ENCODE measurements around the gene HCN4.

- TF ChIP-seq, protein P1, sequence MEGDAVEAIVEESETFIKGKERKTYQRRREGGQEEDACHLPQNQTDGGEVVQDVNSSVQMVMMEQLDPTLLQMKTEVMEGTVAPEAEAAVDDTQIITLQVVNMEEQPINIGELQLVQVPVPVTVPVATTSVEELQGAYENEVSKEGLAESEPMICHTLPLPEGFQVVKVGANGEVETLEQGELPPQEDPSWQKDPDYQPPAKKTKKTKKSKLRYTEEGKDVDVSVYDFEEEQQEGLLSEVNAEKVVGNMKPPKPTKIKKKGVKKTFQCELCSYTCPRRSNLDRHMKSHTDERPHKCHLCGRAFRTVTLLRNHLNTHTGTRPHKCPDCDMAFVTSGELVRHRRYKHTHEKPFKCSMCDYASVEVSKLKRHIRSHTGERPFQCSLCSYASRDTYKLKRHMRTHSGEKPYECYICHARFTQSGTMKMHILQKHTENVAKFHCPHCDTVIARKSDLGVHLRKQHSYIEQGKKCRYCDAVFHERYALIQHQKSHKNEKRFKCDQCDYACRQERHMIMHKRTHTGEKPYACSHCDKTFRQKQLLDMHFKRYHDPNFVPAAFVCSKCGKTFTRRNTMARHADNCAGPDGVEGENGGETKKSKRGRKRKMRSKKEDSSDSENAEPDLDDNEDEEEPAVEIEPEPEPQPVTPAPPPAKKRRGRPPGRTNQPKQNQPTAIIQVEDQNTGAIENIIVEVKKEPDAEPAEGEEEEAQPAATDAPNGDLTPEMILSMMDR (conservative IDR thresholded peaks at IDR 0.05 in 1 of 2, IDR thresholded peaks at IDR 0.05 in 1 of 2; ENCODE audit: low read depth in 1 of 2, low read length in 2 of 2): no peak
- no peak for TF ChIP-seq EZH2 (IDR thresholded peaks at IDR 0.05; ENCODE audit: low read length, missing control alignments)
Measured at GRCh38 chr15:73318463-73319351, 50.1 kb downstream of the HCN4 start.
